ENCODE results near the gene POLDIP3.
"Not testable (repeated sequence)": the region's sequence is repeated elsewhere in the genome, so short reads cannot be mapped to it uniquely, and the experiment has no call there.

The POLDIP3 gene

DNA sequence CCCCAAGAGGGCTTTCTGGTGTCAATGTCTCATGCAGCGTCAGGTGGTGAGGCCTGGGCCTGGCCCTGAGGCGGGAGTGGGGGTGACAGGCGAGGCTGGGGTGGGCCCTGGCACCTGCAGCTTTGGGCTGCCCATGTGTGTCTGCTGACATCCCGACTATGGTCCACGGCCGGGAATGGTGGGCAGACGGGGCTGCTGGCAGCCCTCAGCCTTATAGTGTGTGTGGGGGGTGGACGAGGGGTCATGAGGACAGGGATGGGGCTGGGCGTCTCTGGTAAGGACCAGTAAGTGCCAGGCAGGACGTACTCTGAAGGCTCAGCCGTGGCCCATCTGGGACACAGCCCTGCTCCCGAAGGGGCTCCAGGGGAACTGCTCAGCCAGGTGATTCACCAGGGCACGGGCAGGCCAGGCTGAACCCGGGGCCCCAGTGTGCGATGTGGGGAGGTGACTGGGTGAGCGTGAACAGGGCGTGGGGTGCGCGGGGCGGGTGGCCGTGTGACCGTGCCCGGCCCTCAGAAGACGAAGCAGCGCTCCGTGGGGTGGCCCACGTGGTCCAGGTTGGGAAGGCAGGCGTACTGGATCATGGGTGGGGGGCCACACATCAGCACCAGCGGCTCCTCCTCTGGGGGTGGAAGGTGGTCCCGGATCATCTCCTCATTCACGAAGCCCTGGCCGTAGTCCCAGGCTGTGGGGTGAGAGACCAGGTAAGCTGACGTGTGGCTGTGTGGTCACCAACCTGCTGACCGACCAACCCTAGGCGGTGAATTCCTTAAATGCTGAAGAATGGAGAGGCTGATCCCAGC, 4.8 kb upstream of the POLDIP3 start:
- DNase-seq (ENCODE audit: low spot score): no peak

DNA sequence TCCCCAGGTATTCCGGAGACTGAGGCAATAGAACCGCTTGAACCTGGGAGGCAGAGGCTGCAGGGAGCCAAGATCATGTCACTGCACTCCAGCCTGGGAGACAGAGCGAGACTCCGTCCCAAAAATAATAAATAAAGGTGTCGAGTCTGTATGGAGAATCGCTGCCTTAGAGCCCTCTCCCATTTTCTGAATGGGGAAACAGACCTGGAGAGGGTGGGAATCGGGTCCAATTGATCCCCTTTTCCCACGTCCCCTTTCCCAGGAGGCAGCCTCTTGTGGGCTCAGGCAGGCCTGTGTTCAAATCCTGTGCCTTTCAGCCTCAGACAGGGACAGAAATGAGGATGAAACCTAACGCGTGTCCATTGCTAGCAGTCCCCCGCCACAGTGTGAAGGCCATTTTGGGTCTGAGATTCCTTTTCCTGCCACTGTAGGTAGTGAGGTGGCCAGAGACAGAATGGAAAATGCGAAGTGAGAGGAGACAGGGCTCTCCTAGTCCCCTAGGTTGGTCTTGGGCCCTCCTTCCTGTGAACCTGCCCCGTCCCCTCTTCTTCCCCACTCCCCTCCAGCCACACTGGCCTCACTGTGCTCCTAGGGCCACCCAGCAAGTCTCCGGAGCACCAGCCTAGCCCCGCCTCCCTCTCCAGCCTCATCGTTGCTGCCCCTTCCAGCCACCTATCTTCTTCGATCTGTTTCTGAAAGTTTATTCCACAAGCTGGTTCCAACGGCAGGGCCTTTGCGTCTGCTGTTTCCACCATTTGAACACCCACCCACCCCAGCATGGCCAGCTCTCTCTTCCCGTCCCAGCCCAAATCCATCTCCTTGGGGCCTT, 2.7 kb upstream of the POLDIP3 start:
- DNase-seq (ENCODE audit: low spot score): no peak

DNA sequence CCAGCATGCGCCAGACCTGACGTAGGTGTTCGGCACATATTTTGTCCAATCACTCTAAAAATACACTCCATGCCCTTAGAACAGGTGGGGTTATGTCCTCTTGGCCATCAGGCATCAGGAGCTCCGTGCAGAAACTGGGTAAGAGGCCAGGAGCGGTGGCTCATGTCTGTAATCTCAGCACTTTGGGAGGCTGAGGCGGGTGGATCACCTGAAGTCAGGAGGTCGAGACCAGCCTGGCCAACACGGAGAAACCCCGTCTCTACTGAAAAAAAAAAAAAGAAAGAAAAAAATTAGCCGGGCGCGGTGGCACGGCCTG, 1.1 kb upstream of the POLDIP3 start:
- not testable (repeated sequence) for DNase-seq (ENCODE audit: low spot score)

DNA sequence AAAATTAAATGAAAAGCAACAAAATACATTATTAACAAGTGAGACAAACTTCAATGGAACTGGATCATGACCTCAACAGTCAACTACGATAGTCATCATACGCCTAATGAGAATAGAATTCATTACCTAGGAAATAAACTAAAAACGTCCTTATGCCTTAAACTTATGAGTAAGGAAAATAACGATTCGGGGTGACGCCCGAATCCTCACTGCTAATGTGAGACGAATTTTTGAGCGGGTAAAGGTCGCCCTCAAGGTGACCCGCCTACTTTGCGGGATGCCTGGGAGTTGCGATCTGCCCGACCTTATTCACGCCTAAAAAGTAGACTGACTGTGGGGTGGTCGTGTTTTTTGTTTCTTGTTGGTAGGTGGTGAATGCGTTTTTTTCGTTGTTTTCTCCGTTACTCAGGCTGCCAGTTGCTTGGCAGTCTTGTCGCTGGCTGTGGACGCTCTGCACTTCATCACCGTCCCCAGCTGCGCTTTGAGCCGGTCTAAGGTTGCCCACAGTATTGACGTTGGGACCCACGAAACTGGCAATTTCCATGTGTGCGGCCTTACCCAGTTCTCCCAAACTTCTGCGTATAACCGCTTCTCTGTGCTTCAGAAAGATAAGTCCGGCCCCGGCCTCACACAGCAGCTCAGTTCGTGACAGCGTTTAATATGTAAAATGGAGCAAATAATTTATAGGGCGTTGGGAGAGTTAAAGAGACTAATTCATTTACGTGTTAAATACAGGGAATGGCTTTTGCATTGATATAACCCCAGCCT, 593 bp upstream of the POLDIP3 start:
- peak; percentile 86 for DNase-seq (ENCODE audit: low spot score)

DNA sequence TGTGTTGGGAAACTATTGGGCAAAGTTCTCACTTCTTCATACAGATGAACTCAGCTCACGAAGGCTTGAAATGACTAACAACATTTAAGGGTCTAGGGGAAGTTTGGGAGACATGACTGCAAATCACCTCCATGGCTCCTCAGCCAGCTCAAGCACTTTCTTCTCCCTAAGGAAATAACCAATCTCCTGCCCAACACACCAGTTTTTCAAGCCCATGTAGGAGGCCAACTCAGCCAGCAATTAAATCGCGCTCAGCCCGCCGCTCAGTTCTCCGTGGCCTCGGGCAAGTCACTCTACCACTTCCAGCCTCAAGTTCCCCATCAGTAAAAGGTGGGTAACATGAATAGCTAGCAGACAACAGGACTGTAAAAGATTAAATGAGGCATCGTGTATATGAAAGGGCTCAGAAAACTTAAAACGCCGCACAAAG, 796 bp downstream of the POLDIP3 start:
- DNase-seq (ENCODE audit: low spot score): no peak

DNA sequence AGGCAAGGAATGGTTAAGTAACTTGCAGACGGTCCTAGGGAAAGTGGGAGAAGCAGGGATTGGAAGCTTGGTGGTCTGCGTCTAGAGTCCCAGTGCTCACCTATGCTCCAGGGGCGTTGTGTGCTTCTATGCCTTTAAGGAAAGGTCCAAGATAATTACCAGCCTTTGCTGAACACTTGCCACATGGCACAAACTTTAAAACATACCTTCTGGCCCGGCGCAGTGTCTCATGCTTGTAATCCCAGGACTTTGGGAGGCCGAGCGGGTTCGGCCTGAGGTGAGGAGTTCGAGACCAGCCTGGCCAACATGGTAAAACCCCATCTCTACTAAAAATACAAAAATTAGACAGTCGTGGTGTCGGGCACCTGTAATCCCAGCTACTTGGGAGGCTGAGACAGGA, 2.3 kb downstream of the POLDIP3 start:
- no peak for DNase-seq (ENCODE audit: low spot score)

DNA sequence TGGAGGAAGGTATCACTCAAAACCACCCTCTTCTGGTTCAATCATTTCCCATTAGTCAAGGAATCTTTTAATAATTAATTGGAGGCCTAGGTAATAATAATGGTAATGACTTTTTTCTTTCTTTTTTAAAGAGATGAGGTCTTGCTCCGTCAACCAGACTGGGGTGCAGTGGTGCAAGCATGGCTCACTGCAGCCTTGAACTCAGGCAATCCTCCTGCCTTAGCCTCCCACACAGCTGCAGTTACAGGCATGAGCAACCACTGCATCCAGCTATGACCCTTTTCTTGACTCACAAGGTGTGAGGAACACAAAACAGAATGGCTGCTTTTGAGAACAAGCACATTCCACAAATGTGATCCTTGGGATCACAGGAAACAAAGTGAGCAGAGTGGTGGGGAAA, 3.6 kb downstream of the POLDIP3 start:
- DNase-seq (ENCODE audit: low spot score): no peak

DNA sequence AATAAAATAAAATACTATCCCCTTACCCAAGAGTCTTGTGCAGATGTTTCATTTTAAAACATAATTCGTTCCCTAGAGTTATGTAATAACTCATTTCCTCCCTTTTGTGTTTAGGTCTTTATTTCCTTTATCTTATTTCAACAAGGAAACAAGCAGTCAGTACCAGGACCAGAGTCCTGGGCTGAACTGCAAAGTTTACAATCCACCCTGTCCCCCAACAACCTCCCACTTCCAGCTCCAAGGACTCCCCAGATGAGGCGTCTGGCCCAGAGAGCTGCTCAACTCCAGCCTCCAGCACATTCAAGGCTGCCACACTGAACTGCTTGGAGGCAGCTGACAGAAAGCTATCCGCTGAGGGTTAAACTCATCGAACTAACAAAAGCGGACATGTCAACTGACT, 4.5 kb downstream of the POLDIP3 start:
- no peak for DNase-seq (ENCODE audit: low spot score)

DNA sequence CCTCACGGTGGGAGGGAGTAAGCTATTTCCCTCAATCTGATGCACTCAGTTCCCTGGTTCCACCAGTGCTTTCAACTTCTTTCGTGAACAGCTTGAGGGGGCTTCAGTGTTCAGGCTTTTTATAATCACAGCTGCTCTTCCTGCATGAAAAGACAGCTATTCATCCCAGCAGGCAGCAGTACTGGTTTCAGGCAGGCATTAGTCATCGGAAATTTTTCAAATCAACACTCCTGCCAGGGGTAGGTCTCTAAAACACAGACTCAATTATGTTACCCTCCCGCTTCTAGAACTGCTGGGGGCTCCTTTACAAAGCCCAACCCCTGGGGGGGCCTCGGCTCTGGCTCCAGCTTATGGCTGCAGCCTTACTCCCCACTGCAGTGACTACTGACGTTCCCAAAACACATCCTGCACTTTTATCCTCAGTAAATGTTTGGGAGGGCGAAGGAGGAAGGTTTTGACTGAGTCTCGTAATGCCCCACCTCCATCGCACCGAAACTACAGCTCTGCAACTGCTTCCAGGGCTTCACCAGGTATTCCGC, 5.8 kb downstream of the POLDIP3 start:
- DNase-seq (ENCODE audit: low spot score): no peak

DNA sequence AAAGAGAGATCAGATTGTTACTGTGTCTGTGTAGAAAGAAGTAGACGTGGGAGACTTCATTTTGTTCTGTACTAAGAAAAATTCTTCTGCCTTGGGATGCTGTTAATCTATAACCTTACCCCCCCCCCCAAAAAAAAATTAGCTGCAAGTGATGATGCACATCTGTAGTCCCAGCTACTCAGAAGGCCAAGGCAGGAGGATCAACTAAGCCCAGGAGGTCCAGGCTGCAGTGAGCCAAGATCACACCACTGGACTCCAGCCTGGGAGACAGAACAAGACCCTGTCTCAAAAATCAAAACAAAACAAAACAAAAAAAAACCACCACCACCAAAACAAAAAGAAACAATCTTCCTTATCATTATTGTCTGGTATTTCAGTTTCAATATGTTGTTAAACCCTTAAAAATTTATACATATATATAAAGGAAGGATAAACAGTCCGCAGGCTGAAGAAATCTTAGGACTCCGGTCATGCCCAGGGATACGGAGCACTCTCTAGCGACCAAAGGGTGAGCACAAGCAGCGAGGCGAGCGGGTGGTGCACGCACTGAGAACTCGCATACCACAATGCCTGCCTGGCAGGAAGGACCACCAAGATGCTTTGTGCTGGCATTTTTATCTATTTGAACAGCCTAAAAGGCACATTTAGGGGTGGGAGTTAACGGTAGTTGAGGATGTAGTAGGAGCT, 6.4 kb downstream of the POLDIP3 start:
- DNase-seq (ENCODE audit: low spot score): no peak

DNA sequence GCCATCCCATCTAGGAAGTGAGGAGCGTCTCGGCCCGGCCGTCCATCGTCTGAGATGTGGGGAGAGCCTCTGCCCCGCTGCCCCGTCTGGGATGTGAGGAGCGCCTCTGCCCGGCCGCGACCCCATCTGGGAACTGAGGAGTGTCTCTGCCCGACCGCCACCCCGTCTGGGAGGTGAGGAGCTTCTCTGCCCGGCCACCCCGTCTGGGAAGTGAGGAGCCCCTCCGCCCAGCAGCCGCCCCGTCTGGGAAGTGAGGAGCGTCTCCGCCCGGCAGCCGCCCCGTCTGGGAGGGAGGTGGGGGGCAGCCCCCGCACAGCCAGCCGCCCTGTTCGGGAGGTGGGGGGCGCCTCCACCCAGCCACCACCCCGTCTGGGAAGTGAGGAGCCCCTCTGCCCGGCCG, 7.0 kb downstream of the POLDIP3 start:
- DNase-seq (ENCODE audit: low spot score): not testable (repeated sequence)

DNA sequence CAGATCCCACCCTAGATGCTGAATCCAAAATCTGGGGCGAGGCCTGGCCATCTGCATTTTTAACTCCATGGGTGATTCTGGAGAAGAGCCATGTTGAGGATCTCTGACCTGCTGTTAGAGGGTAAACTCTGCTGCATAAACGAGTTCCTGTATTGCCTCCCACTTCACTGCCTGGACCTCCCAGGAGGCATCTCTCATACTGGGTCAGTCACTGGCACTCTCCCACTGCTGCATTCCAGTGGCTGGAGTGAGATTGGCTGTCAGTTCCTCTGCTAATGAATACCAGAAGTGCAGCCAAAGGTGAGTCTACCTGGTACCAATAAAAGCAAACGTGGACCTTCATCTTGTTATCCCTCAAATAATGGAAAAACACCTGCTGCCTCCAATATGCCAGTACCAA, 10.3 kb downstream of the POLDIP3 start:
- DNase-seq (ENCODE audit: low spot score): no peak

DNA sequence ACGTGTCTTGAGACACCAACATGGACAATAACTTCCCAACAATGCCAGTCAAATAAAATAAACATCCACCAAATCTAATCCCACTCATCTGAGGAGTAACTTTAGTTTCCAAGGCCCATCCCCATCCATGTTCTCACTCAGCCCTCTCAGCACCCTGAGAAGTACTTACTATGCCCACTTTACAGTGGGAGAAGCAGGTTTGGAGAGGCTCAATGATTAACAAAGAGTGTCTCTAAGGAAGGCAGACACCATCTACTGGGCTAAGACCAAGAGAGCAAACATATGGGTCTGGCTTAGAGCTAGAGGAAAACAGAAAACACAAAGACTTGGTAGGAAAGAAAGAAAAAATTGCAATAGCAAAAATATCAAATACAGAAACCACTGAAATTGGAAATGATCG, 11.3 kb downstream of the POLDIP3 start:
- no peak for DNase-seq (ENCODE audit: low spot score)

DNA sequence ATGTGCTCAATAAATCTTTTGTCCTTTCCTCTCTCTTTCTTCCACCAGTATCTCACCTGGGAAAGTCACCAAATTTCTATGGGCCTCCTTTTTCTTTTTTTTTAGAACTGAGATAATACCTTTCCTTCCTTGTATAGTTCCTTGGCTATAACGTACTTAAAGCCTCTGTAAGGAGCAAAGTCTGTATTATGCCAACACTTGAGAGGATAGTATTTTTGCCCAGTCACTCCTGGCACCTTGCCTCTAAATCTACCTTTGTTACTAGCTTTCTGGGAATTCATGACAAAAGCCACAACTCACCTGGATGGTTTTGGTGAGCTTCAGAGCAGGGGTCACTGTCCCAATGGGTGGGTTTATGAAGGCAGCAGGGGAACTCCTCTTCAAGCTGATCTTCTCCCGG, 12.2 kb downstream of the POLDIP3 start:
- DNase-seq (ENCODE audit: low spot score): no peak

DNA sequence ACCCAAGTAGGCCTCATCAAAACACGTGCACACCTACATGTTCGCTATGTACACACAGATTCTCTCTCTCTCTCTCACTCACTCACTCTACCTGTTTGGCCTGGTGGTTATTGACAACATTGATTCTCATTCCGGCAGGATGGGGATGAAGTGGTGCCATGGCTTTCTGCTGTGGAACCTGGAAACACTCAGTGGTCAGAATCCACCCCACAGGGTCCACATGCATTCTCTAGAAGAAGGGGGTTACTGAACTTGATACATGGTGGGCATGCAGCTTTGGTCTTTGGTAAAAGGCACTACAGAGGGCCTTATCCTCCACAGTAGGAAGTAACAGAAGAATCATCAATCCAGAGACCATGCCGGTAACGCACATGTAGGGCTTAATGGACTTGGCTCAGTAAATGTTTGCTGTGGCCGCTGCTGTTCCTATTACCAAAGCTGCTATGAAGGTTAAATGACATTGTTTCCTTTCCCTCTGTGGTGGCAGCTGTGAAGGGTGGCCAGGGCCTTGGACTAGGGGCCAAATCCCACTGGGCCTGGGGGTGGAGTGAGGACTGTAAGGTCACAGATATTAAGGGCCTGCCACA, 12.7 kb downstream of the POLDIP3 start:
- DNase-seq (ENCODE audit: low spot score): no peak

DNA sequence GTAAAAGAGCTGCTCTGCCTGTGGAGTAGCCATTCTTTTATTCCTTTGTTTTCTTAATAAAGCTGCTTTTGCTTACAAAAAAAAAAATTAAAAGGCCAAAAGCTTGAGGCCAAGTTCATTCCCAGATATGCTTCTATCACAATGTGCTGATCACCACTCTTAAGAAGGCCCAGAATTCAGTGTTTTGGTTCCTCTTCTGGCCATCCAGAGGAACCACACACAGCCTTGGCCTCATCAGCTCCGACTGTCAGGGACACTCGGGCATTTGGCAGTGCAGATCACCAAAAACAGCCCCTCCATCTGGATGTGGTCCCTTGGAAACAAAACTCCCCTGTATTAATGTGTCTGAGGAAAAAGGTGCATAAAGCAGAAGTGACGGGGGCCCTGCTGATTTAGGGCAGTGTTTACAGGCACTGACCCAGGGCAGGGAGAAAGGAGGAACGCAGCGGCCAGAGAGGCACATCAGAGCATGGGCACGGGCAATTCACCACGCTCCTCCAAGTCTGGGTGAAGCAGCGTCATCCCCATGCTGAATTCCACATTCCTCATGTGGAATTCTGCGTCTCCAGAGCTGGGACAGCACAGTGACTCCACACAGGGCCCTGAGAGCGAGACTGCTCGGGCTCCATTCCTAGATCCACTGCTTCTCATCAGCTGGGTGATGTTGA, 17.7 kb downstream of the POLDIP3 start:
- DNase-seq (ENCODE audit: low spot score): no peak

DNA sequence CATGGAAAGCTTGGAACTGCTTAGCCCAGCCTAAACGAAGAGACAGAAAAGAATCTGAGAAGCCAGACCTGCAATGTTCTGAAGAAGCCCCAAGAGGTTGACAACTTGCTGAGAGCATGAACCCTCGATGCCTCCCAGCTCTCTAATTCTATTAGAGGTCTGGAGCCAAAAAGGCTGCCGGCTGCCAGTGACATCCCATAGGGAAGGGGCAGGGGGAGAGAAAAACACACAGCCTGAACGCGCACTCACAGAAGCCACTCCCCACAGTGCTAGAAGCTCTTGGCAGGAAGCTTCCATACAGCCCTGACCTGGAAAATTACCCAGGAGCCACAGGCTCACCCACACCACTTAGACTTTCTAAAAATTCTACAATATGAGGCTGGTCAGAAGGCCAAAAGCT, 18.3 kb downstream of the POLDIP3 start:
- no peak for DNase-seq (ENCODE audit: low spot score)

DNA sequence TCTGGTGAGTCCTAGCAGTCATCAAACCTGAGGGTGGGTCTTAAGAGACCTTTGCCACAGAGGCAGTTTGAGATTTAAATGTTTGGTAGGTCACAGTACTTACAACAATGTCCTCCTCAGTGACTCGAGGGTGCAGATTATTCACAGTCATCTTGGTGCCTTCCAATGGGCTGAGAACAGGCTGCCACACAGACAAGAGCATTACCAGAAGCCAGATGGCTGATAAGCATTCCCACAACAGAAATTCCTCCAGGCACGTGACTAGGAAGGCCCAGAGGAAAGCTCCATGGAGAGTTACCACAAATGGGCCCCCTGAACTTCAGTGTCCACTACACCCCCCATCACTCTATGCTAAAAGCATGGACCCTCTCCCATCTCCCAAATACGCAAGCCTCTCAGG, 19.2 kb downstream of the POLDIP3 start:
- DNase-seq (ENCODE audit: low spot score): no peak

DNA sequence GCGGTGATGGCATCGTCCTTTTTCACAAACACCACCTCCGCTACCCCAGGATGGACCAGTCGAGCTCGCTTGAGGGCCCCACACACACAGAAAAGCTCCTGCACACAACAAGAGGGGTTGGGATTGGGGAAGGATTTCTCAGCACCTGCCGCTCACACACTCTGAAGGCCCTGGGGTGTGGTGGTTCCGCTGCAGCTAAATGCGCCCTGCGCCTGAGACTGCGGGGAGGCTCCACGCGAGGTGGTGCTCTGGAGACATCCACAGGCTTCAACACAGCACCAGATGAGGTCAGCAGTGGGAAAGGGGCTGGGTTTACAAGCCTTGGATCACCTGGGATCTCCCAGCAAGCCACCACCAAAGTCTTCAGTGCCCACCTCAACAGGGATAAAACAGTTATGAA, 22.7 kb downstream of the POLDIP3 start:
- DNase-seq (ENCODE audit: low spot score): no peak

DNA sequence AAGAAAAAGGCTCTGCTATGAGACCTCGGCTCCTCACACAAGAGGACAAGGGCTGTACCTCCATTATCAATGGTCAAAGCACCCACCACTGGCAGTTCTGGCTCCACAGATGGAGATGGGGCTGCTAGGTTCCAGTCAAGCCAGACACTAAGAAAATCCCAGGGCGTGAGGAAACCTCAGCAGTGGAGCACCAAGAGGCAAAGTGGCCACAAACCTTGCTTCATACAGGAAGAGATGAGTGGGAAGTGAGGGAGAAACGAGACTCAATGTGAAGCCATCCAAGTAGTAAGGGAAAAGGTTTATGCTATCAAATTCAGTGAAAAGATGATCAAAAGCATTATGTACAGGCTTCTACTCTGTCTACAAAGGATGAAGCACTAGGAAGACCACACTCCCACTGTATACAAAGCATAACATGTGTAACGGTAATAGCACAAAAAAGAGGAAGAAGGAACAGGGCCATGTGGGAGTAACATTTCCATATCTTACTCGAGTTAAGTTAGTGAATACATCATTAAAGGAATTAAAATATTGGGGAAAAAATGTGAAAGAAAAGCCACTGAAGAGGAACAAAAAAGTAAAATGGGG, 27.0 kb downstream of the POLDIP3 start:
- DNase-seq (ENCODE audit: low spot score): no peak

DNA sequence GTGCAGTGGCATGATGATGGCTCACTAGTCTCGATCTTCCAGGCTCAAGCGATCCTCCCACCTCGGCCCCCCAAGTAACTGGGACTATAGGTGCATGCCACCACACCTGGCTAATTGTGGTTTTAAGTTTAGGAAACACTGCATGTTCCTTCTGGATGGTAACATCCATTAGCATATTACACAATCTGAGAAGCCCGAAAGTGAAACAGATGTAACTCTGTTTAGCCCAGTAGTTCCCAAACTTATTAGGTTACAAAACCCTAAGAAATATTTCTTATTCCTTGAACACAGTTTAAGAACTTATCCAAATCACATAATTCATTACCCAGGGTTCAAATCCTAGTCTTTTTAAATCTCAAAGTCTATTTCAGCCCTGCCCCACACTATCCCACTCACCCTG, 28.3 kb downstream of the POLDIP3 start:
- DNase-seq (ENCODE audit: low spot score): no peak

Data from CD4-positive, alpha-beta T cell treated with Interleukin-2 at 100 ng/mL for 4 hours (primary cell).